ENCODE measurements around the gene AKIRIN2.

AKIRIN2 gene

GRCh38 chr6:87684895-87685654 lies 17.0 kb downstream of the AKIRIN2 start:
- no peak for DNase-seq

DNA sequence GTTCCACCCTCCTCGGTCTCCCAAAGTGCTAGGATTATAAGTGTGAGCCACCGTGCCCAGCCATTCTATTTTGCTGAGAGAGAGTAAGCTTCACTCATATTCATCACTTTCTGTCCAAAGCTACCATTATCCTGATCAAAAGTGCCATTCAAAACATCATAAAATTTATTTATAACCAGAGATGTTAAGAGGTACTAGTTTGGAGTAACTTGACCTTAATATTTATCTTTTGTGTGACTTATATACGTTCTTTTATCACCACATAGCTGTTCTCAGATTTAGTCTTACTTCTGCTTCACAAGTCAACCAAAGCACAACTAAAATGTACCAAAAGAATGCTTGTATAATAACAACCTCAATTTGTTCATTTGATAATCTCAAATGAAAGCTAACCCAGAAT lies 18.1 kb downstream of the AKIRIN2 start:
- no peak for DNase-seq

DNA sequence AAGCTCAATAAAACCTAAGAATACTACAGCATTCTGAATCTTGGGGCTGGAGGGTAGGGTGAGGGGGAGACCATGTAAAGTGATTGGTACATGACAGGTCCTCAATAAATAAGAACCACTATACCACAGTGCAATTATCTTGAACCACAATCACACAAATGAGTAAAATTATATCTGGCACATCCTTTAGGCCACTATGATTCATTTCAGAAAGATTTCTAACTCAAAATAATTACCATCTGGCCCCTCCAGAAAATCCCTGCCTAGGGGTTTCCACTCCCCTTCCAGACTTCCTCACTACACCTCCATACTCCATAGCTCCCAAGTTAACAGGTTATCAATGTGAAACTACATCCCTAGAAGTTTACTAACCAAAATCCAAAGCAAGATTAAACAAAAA lies 19.7 kb downstream of the AKIRIN2 start:
- no peak for DNase-seq

GRCh38 chr6:87675004-87675681 lies 26.9 kb downstream of the AKIRIN2 start:
- no peak for DNase-seq

GRCh38 chr6:87674290-87674689 lies 27.7 kb downstream of the AKIRIN2 start:
- DNase-seq: no peak

- DNase-seq: no peak
Observed at GRCh38 chr6:87673237-87673636, 28.8 kb downstream of the AKIRIN2 start.

DNA sequence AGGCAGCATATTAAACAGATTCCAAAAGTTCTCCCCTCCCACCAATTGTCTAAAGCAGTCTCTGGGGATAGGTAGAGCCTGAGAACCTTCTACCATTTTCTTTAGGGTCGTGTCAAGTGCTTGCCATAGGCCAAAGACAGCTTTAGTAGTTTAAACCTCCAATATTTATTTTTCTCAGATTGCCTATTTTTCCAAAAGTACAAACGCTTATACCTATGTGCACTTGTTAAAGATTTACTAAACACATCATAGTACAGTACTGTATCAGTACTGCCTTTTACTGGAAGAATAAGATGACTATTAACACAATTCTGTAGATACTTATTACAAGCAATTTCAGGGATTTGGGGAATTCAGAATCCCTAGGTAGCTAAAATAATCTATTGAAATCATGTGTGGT lies 29.4 kb downstream of the AKIRIN2 start:
- no peak for DNase-seq

DNA sequence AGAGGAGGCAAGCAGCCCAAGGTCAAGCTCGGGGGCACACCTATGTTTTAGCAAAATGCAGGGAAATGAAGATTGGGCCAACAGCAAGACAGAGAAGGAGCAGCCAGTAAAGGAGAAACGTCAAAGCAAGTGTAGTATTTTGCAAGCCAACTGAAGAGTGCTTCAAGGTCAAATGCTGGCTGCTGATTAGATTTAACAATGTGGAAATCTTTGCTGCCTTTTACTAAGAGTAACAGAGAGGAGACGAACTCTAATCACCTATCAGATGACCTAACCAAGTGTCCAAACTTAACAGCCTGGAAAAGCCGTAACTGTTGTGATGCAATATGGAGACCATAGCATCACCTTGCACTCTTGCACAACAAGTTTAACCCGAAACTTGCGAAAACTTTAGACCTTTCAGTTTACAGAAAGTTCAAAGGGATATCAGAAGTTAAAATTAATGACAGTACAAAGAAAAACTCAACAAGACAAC lies 30.4 kb downstream of the AKIRIN2 start:
- no peak for DNase-seq

GRCh38 chr6:87670707-87671106 lies 31.3 kb downstream of the AKIRIN2 start:
- no peak for DNase-seq

DNA sequence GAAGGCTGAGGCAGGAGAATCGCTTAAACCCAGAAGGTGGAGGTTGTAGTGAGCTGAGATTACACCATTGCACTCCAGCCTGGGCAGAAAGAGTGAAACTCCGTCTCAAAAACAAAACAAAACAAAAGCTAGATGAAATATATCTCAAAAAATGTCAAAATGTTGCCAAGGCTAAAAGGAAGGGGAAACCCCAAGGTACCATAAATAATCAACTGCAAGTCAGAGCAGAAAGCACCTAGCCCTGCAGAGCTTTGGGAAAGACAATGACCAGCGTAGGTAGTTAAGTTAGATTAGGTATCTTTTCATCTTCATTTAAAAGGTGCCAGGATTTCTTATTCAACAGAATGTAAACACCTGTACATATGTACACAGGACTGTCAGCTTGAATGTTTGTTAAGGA lies 33.0 kb downstream of the AKIRIN2 start:
- no peak for DNase-seq

GRCh38 chr6:87668013-87668412 lies 34.0 kb downstream of the AKIRIN2 start:
- no peak for DNase-seq

DNA sequence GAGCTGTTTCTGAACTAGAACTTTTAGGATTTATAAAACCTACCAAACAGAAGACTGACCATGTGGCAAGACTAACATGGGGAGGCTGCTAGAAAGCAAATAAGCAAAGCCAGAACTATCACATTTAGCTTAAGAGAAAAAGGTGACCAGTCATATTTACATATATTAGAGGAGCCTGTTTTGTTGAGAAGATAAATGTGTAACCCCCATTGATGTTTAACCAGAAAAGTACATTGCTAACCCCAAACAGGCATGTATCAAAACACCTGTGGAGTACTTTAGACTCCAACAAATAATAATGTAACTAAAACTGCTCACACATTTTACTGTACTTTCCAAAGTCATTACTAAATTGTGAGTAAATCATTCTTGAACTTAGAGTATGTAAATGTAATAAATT lies 35.0 kb downstream of the AKIRIN2 start:
- no peak for DNase-seq

GRCh38 chr6:87664921-87665485 lies 37.0 kb downstream of the AKIRIN2 start:
- DNase-seq: no peak

DNA sequence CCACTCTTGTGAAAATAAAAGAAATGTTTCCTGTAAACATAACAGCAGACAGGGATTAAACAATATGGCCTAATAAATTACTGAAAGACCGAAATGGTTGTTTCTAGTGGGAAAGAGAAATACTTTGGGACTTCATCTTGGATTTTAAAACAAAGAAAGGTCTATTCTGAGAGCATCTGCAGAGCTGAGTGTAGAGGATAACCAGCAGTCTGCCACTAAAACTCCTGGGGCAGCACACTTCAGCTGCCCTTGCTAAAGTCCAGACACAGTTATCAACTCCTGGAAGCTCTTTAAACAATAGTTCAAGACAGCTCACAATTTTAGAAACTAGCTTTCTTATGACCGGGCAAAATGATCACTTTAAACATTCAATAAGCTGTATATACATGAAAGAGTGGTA lies 38.6 kb downstream of the AKIRIN2 start:
- DNase-seq: no peak

DNA sequence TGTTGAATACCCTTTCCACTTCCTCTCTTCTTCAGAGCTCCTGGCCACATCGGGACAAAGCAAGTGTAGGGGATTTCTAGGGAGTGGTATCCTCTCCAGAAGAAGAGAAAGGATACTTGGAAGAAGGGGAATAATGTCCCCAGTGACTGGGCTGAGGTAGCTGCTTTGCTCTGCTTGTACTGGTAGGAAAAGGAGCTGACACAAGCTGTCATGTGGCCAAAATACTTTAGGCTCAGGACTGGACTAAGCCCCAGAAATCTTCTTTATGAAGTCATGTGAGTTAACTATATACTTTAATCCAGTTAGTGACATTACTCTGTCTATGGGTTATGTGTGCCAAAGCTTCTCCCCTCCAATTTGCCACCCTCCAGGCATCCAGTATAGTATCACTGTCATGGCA lies 40.5 kb downstream of the AKIRIN2 start:
- no peak for DNase-seq

DNA sequence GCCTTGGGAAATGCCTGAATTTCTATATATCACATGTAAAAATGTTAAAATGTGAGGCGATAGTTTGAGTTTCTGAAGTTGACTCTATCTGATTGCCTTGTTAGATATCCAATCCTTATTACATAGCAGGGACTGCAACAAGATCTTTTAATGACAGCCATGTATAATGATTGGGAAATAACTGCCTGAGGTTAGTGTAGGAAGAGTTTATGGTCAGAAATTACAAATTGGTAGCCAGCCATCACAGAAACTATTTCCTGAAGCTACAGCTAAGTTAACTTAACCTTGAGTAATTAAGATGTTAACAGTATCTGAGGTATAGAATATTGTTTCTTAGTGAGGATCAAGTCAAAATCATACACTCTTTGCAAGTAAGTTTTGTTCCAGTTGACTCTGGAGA lies 41.0 kb downstream of the AKIRIN2 start:
- no peak for DNase-seq

DNA sequence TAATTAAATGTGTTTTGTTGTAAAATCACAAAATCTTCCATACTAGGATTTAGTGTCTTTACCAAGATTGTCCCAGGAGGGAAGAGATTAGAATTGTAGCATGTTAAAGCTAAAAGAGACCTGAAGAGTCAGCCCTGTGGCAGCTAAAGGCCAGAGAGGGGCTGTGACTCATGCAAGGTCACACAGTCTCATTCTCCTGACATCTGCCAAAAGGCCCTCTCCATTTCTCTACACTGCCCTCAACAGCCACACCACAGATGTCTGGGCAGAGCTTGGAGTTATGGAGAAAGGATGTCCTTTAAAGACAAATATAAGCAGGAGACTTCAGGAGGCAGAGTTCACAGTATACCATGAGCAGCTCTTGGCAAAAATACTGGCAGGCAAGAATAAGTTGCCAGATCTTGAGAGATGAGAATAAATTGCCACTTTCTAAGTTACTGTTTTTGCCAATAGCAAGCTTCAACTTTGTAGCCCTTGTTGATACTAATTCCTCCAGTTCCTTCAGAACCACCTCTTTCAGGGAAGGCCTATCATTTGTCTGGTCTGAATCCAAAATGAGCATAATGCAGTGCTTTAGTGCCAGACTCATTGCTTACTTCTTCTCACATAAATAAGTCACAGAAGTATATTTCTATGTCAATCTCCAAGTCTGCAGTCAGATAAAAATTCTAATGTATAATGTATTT lies 41.7 kb downstream of the AKIRIN2 start:
- DNase-seq: no peak

GRCh38 chr6:87658516-87658915 lies 43.5 kb downstream of the AKIRIN2 start:
- no peak for DNase-seq

GRCh38 chr6:87656857-87657256 lies 45.2 kb downstream of the AKIRIN2 start:
- no peak for DNase-seq

DNA sequence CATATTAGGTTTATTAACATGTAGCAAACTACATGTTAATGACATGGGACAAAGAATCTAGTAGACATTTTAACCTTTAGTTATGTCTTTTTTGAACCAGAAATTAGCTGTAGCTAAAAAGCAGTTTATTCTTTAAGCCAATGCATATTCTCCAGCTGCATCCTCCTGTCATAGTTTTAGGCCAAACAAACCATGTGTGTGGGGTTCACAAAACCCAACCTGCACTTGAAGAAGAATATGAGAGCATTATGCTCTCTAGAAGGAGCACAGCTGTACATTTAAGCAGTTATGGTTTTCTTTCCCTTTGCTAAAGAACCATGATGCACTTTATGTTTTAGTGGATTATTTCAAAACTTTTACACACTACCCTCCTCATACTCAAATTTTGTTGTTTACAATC lies 46.2 kb downstream of the AKIRIN2 start:
- no peak for DNase-seq

DNA sequence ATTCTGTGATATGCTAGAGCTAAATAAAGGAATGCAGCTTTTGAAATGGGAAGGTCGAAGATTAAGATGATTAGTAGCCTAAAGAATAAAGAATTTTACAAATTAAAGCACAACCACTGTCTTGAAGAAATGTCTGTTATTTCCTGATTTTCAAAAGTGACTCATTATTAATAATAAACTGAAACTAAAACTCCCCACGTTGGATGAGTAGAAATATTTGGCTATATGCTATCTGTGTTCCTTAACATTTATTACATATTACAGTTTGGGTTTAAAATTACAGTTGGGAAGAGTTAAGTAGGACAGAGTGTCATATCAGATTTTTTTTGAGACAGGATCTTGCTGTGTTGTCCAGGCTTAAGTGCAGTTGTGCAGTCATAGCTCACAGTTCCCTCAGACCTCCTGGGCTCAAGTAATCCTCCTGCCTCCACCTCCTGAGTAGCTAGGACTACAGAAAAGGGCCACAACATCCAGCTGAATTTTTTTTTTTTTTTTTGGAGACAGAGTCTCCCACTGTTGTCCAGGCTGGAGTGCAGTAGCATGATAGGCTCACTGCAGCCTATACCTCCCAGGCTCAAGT lies 47.1 kb downstream of the AKIRIN2 start:
- DNase-seq: no peak

DNA sequence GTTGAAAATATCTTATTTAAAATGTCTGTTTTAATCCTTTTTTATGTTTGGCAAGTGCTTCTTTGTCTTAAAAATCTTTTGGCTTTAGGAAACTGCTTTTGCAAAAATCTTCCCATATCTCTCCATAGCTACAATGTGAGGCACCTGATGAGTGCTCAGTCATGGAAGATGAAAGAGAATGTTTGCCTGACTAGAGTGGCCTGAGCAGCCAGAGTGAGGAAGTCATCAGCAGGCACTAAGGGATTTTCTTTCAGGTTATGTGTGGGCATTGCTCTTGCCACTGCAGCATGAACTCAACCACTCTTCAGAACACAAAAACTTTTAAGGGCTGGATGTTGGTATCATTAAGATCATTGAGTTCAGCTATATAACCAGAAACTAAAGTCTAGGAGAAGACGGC lies 47.9 kb downstream of the AKIRIN2 start:
- DNase-seq: no peak
